ENCODE results near the gene MRM2. TPM values are rescaled to one million over a fixed set of nuclear protein-coding genes. Genes with fewer than 3 reads are reported as not detected.

MRM2 gene
- total RNA-seq, 1 experiment from 2014 or later, result 38.9 TPM

DNA sequence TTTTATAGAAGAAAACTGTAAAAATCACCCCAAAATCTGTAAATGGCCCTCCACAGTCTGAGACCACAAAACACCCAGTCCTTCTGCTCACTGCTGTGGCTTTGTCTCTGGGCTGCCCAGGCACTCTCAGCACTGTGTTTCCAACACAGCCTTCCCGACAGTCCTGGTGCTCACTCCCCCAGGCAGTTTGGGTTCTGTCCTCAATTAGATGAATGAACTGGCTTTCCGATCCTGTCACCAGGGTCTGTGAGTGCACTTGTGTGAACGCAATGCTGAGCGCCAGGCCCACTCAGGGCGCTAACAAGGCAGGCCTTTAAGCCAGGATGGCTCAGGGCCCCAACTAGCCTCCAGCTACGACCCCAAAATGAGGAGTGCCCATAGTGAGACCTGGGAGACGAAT, 12.5 kb downstream of the MRM2 start (continued):
- TF ChIP-seq, protein P1, sequence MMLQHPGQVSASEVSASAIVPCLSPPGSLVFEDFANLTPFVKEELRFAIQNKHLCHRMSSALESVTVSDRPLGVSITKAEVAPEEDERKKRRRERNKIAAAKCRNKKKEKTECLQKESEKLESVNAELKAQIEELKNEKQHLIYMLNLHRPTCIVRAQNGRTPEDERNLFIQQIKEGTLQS (CRISPR knock-in tag; conservative IDR thresholded peaks at IDR 0.05), result no peak
- TF ChIP-seq ZNF232 (CRISPR knock-in tag; IDR thresholded peaks at IDR 0.05), result no peak

DNA sequence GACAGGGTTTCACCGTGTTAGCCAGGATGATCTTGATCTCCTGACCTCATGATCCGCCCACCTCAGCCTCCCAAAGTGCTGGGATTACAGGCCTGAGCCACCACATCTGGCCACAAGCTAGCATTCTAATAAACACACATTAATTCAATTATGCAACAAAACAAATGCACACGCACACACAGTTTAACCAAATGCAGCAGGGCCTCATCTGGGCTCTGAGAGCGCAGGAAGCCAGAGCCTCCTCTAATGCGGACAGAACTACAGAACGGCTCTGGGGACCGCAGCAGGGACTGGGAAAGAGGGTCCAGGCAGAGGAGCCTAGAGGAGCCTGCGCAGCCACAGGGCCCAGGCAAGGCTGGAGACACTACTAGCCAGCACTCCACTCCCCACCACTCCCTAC, 13.1 kb downstream of the MRM2 start:
- no peak overlapping the region for H3K27ac Mint-ChIP-seq
- H3K27me3 Mint-ChIP-seq (ENCODE audit: low read depth), result no peaks in the 10 kb centered on the region
- ATAC-seq (no peak), DNase-seq (ENCODE audit: low spot score) (no peak)
- H3K4me1 Mint-ChIP-seq, result peaks cover 10% of the 10 kb centered on the region
- no peak overlapping the region for H3K4me3 Mint-ChIP-seq
- CTCF ChIA-PET, result no interaction called here
- peaks cover 47% of the 10 kb centered on the region for H3K36me3 Mint-ChIP-seq
- no peaks in the 10 kb centered on the region for H3K9me3 Mint-ChIP-seq
- TF ChIP-seq SMAD3 (CRISPR knock-in tag; IDR thresholded peaks at IDR 0.05; ENCODE audit: borderline replicate concordance) (no peak), TCF7 (CRISPR knock-in tag; IDR thresholded peaks at IDR 0.05; ENCODE audit: low read depth) (no peak), ELF4 (CRISPR knock-in tag; IDR thresholded peaks at IDR 0.05; ENCODE audit: low read depth) (no peak), NFATC4 (CRISPR knock-in tag; IDR thresholded peaks at IDR 0.05) (no peak)
- TF ChIP-seq, protein P2, sequence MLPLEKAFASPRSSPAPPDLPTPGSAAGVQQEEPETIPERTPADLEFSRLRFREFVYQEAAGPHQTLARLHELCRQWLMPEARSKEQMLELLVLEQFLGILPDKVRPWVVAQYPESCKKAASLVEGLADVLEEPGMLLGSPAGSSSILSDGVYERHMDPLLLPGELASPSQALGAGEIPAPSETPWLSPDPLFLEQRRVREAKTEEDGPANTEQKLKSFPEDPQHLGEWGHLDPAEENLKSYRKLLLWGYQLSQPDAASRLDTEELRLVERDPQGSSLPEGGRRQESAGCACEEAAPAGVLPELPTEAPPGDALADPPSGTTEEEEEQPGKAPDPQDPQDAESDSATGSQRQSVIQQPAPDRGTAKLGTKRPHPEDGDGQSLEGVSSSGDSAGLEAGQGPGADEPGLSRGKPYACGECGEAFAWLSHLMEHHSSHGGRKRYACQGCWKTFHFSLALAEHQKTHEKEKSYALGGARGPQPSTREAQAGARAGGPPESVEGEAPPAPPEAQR (CRISPR knock-in tag; IDR thresholded peaks at IDR 0.05), result no peak
- TF ChIP-seq, protein P3, sequence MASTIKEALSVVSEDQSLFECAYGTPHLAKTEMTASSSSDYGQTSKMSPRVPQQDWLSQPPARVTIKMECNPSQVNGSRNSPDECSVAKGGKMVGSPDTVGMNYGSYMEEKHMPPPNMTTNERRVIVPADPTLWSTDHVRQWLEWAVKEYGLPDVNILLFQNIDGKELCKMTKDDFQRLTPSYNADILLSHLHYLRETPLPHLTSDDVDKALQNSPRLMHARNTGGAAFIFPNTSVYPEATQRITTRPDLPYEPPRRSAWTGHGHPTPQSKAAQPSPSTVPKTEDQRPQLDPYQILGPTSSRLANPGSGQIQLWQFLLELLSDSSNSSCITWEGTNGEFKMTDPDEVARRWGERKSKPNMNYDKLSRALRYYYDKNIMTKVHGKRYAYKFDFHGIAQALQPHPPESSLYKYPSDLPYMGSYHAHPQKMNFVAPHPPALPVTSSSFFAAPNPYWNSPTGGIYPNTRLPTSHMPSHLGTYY (CRISPR knock-in tag; IDR thresholded peaks at IDR 0.05), result no peak
- TF ChIP-seq, protein P4, sequence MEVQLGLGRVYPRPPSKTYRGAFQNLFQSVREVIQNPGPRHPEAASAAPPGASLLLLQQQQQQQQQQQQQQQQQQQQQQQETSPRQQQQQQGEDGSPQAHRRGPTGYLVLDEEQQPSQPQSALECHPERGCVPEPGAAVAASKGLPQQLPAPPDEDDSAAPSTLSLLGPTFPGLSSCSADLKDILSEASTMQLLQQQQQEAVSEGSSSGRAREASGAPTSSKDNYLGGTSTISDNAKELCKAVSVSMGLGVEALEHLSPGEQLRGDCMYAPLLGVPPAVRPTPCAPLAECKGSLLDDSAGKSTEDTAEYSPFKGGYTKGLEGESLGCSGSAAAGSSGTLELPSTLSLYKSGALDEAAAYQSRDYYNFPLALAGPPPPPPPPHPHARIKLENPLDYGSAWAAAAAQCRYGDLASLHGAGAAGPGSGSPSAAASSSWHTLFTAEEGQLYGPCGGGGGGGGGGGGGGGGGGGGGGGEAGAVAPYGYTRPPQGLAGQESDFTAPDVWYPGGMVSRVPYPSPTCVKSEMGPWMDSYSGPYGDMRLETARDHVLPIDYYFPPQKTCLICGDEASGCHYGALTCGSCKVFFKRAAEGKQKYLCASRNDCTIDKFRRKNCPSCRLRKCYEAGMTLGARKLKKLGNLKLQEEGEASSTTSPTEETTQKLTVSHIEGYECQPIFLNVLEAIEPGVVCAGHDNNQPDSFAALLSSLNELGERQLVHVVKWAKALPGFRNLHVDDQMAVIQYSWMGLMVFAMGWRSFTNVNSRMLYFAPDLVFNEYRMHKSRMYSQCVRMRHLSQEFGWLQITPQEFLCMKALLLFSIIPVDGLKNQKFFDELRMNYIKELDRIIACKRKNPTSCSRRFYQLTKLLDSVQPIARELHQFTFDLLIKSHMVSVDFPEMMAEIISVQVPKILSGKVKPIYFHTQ (CRISPR knock-in tag; IDR thresholded peaks at IDR 0.05), result no peak
- TF ChIP-seq, protein P5, sequence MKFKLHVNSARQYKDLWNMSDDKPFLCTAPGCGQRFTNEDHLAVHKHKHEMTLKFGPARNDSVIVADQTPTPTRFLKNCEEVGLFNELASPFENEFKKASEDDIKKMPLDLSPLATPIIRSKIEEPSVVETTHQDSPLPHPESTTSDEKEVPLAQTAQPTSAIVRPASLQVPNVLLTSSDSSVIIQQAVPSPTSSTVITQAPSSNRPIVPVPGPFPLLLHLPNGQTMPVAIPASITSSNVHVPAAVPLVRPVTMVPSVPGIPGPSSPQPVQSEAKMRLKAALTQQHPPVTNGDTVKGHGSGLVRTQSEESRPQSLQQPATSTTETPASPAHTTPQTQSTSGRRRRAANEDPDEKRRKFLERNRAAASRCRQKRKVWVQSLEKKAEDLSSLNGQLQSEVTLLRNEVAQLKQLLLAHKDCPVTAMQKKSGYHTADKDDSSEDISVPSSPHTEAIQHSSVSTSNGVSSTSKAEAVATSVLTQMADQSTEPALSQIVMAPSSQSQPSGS (CRISPR knock-in tag; IDR thresholded peaks at IDR 0.05; ENCODE audit: borderline replicate concordance, low read depth), result no peak
- TF ChIP-seq, protein P6, sequence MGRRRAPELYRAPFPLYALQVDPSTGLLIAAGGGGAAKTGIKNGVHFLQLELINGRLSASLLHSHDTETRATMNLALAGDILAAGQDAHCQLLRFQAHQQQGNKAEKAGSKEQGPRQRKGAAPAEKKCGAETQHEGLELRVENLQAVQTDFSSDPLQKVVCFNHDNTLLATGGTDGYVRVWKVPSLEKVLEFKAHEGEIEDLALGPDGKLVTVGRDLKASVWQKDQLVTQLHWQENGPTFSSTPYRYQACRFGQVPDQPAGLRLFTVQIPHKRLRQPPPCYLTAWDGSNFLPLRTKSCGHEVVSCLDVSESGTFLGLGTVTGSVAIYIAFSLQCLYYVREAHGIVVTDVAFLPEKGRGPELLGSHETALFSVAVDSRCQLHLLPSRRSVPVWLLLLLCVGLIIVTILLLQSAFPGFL (CRISPR knock-in tag; IDR thresholded peaks at IDR 0.05; ENCODE audit: borderline replicate concordance), result no peak
- TF ChIP-seq, protein P7, sequence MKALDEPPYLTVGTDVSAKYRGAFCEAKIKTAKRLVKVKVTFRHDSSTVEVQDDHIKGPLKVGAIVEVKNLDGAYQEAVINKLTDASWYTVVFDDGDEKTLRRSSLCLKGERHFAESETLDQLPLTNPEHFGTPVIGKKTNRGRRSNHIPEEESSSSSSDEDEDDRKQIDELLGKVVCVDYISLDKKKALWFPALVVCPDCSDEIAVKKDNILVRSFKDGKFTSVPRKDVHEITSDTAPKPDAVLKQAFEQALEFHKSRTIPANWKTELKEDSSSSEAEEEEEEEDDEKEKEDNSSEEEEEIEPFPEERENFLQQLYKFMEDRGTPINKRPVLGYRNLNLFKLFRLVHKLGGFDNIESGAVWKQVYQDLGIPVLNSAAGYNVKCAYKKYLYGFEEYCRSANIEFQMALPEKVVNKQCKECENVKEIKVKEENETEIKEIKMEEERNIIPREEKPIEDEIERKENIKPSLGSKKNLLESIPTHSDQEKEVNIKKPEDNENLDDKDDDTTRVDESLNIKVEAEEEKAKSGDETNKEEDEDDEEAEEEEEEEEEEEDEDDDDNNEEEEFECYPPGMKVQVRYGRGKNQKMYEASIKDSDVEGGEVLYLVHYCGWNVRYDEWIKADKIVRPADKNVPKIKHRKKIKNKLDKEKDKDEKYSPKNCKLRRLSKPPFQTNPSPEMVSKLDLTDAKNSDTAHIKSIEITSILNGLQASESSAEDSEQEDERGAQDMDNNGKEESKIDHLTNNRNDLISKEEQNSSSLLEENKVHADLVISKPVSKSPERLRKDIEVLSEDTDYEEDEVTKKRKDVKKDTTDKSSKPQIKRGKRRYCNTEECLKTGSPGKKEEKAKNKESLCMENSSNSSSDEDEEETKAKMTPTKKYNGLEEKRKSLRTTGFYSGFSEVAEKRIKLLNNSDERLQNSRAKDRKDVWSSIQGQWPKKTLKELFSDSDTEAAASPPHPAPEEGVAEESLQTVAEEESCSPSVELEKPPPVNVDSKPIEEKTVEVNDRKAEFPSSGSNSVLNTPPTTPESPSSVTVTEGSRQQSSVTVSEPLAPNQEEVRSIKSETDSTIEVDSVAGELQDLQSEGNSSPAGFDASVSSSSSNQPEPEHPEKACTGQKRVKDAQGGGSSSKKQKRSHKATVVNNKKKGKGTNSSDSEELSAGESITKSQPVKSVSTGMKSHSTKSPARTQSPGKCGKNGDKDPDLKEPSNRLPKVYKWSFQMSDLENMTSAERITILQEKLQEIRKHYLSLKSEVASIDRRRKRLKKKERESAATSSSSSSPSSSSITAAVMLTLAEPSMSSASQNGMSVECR (CRISPR knock-in tag; IDR thresholded peaks at IDR 0.05; ENCODE audit: borderline replicate concordance), result no peak
- TF ChIP-seq, protein P8, sequence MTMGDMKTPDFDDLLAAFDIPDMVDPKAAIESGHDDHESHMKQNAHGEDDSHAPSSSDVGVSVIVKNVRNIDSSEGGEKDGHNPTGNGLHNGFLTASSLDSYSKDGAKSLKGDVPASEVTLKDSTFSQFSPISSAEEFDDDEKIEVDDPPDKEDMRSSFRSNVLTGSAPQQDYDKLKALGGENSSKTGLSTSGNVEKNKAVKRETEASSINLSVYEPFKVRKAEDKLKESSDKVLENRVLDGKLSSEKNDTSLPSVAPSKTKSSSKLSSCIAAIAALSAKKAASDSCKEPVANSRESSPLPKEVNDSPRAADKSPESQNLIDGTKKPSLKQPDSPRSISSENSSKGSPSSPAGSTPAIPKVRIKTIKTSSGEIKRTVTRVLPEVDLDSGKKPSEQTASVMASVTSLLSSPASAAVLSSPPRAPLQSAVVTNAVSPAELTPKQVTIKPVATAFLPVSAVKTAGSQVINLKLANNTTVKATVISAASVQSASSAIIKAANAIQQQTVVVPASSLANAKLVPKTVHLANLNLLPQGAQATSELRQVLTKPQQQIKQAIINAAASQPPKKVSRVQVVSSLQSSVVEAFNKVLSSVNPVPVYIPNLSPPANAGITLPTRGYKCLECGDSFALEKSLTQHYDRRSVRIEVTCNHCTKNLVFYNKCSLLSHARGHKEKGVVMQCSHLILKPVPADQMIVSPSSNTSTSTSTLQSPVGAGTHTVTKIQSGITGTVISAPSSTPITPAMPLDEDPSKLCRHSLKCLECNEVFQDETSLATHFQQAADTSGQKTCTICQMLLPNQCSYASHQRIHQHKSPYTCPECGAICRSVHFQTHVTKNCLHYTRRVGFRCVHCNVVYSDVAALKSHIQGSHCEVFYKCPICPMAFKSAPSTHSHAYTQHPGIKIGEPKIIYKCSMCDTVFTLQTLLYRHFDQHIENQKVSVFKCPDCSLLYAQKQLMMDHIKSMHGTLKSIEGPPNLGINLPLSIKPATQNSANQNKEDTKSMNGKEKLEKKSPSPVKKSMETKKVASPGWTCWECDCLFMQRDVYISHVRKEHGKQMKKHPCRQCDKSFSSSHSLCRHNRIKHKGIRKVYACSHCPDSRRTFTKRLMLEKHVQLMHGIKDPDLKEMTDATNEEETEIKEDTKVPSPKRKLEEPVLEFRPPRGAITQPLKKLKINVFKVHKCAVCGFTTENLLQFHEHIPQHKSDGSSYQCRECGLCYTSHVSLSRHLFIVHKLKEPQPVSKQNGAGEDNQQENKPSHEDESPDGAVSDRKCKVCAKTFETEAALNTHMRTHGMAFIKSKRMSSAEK (CRISPR knock-in tag; IDR thresholded peaks at IDR 0.05; ENCODE audit: borderline replicate concordance), result no peak
- POLR2A ChIA-PET, result interaction anchor here (0.6 kb wide), 1 partner anchor 531 kb away, joined by 3 read pairs; no protein-coding TSS in a partner anchor

Measured in WTC11 (cell line).